ENCODE measurements around the gene DENND1B. TPM values are rescaled to one million over a fixed set of nuclear protein-coding genes. Genes with fewer than 3 reads are reported as not detected.

DENND1B gene
- total and polyA plus RNA-seq, 2 of the 8 experiments (the other 6 are each of a cell fraction or from before 2014, with no cell fraction given): 0.74 to 3.3 TPM

DNA sequence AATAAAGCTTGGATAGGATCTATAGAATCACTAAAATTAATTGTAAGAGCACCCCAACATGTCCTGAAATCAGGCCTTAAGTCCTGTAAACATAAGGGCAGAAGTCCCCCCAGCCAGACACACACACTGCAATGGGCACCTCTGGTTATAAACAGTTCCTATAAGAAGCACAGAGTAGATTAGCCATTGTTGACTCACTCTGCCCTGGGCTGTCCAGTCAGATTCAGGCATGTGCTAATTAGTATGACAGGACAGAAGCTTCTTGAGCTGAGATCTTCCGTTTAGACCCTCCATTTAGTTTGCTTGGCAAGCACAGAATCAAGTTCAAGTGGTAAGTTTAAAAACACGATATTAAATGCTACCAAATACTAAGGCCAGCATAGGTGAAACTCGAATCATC lies 11.8 kb upstream of the DENND1B start (continued):
- TF ChIP-seq, protein P1, sequence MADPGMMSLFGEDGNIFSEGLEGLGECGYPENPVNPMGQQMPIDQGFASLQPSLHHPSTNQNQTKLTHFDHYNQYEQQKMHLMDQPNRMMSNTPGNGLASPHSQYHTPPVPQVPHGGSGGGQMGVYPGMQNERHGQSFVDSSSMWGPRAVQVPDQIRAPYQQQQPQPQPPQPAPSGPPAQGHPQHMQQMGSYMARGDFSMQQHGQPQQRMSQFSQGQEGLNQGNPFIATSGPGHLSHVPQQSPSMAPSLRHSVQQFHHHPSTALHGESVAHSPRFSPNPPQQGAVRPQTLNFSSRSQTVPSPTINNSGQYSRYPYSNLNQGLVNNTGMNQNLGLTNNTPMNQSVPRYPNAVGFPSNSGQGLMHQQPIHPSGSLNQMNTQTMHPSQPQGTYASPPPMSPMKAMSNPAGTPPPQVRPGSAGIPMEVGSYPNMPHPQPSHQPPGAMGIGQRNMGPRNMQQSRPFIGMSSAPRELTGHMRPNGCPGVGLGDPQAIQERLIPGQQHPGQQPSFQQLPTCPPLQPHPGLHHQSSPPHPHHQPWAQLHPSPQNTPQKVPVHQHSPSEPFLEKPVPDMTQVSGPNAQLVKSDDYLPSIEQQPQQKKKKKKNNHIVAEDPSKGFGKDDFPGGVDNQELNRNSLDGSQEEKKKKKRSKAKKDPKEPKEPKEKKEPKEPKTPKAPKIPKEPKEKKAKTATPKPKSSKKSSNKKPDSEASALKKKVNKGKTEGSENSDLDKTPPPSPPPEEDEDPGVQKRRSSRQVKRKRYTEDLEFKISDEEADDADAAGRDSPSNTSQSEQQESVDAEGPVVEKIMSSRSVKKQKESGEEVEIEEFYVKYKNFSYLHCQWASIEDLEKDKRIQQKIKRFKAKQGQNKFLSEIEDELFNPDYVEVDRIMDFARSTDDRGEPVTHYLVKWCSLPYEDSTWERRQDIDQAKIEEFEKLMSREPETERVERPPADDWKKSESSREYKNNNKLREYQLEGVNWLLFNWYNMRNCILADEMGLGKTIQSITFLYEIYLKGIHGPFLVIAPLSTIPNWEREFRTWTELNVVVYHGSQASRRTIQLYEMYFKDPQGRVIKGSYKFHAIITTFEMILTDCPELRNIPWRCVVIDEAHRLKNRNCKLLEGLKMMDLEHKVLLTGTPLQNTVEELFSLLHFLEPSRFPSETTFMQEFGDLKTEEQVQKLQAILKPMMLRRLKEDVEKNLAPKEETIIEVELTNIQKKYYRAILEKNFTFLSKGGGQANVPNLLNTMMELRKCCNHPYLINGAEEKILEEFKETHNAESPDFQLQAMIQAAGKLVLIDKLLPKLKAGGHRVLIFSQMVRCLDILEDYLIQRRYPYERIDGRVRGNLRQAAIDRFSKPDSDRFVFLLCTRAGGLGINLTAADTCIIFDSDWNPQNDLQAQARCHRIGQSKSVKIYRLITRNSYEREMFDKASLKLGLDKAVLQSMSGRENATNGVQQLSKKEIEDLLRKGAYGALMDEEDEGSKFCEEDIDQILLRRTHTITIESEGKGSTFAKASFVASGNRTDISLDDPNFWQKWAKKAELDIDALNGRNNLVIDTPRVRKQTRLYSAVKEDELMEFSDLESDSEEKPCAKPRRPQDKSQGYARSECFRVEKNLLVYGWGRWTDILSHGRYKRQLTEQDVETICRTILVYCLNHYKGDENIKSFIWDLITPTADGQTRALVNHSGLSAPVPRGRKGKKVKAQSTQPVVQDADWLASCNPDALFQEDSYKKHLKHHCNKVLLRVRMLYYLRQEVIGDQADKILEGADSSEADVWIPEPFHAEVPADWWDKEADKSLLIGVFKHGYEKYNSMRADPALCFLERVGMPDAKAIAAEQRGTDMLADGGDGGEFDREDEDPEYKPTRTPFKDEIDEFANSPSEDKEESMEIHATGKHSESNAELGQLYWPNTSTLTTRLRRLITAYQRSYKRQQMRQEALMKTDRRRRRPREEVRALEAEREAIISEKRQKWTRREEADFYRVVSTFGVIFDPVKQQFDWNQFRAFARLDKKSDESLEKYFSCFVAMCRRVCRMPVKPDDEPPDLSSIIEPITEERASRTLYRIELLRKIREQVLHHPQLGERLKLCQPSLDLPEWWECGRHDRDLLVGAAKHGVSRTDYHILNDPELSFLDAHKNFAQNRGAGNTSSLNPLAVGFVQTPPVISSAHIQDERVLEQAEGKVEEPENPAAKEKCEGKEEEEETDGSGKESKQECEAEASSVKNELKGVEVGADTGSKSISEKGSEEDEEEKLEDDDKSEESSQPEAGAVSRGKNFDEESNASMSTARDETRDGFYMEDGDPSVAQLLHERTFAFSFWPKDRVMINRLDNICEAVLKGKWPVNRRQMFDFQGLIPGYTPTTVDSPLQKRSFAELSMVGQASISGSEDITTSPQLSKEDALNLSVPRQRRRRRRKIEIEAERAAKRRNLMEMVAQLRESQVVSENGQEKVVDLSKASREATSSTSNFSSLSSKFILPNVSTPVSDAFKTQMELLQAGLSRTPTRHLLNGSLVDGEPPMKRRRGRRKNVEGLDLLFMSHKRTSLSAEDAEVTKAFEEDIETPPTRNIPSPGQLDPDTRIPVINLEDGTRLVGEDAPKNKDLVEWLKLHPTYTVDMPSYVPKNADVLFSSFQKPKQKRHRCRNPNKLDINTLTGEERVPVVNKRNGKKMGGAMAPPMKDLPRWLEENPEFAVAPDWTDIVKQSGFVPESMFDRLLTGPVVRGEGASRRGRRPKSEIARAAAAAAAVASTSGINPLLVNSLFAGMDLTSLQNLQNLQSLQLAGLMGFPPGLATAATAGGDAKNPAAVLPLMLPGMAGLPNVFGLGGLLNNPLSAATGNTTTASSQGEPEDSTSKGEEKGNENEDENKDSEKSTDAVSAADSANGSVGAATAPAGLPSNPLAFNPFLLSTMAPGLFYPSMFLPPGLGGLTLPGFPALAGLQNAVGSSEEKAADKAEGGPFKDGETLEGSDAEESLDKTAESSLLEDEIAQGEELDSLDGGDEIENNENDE (IDR thresholded peaks at IDR 0.05; ENCODE audit: insufficient replicate concordance, low read length): no peak

Data from H1 (cell line).